ENCODE measurements around the gene TTYH3. TPM values are rescaled to one million over a fixed set of nuclear protein-coding genes. Genes with fewer than 3 reads are reported as not detected.

TTYH3 gene
- total RNA-seq, 1 experiment from 2014 or later = 278 TPM

- Histone ChIP-seq H3K27me3 (ENCODE audit: control insufficient read depth, insufficient read depth, low read length) (no peaks in the 10 kb centered on the region), H3K4me3 (ENCODE audit: low read depth in 2 of 2, low read length in 2 of 2) (no peak overlapping the region), H3K36me3 (ENCODE audit: control insufficient read depth, insufficient read depth, low read length) (no peaks in the 10 kb centered on the region), H3K27ac (ENCODE audit: low read length) (no peak overlapping the region), H3K4me1 (ENCODE audit: control insufficient read depth, insufficient read depth, low read length) (no peaks in the 10 kb centered on the region; the same call in 1 of the 2 replicates), H3K9me3 (ENCODE audit: control insufficient read depth, insufficient read depth, low read depth, low read length) (no peaks in the 10 kb centered on the region)
- no peak for TF ChIP-seq SIN3A (IDR thresholded peaks at IDR 0.05; ENCODE audit: borderline replicate concordance, insufficient read depth, low read depth, low read length)
- in situ Hi-C loops (cut with HindIII; ENCODE audit: low pct_unique_long_range_greater_than_20kb, low sequenced_read_pairs) (no loop called here), intact Hi-C loops (cut with micrococcal nuclease; ENCODE audit: unreplicated experiment) (loop anchor here (10.0 kb wide), 1 partner anchor 227 kb away; no protein-coding TSS in a partner anchor)
- DNase-seq (ENCODE audit: low read depth, low spot score) = no peak
- ChIA-PET POLR2A (no interaction called here), CTCF (interaction anchor here (0.5 to 1.4 kb wide), 7 partner anchors 11 to 231 kb away, joined by 3 to 10 read pairs (median 4); no protein-coding TSS in a partner anchor)
- no TSS peak for BruUV-seq (replicated peaks)
- ATAC-seq = no peak
Observed at GRCh38 chr7:2681929-2682799, 50.4 kb downstream of the TTYH3 start.

DNA sequence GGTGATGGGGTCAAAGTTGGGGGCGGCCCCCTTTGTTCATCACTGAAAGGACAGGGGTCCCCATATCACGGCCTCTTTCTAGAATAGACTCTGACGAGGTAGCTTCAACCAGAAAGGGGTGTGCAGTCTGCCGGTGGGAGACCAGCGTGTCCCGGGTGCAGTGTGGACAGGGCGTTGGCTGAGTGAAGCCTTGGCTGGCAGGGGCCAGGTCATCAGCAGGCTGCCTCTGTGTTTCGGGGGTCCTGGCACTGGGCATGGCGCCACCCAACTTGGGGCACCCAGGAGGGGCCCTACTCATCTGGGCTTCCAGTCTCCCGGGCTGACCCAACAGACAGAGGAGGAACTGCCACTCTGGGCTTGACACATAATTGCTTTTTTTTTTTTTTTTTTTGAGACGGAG is 52.7 kb downstream of the TTYH3 start:
- ATAC-seq = no peak

More for the DNA sequence above, 52.7 kb downstream of the TTYH3 start:
- Histone ChIP-seq H3K36me3 (ENCODE audit: control insufficient read depth, insufficient read depth, low read length) (no peaks in the 10 kb centered on the region), H3K27me3 (ENCODE audit: control insufficient read depth, insufficient read depth, low read length) (peaks cover 3% of the 10 kb centered on the region; the same call in 1 of the 2 replicates), H3K4me1 (ENCODE audit: control insufficient read depth, insufficient read depth, low read length) (peaks cover 3% of the 10 kb centered on the region), H3K9me3 (ENCODE audit: control insufficient read depth, insufficient read depth, low read depth, low read length) (no peaks in the 10 kb centered on the region), H3K27ac (ENCODE audit: low read length) (no peak overlapping the region), H3K4me3 (ENCODE audit: low read depth in 2 of 2, low read length in 2 of 2) (no peak overlapping the region)
- intact Hi-C loops (cut with micrococcal nuclease; ENCODE audit: unreplicated experiment) (loop anchor here (10.0 kb wide), 1 partner anchor 230 kb away; no protein-coding TSS in a partner anchor), in situ Hi-C loops (cut with HindIII; ENCODE audit: low pct_unique_long_range_greater_than_20kb, low sequenced_read_pairs) (no loop called here)
- TF ChIP-seq TCF7L2 (IDR thresholded peaks at IDR 0.05; ENCODE audit: low read depth, low read length) = no peak
- no peak for TF ChIP-seq CTCF (IDR thresholded peaks at IDR 0.05)
- no peak for TF ChIP-seq SIN3A (IDR thresholded peaks at IDR 0.05; ENCODE audit: borderline replicate concordance, insufficient read depth, low read depth, low read length)
- TF ChIP-seq REST (IDR thresholded peaks at IDR 0.05; ENCODE audit: insufficient read depth in 1 of 2, low read depth in 2 of 2, low read length in 1 of 2) = no peak
- TF ChIP-seq POLR2AphosphoS5 (IDR thresholded peaks at IDR 0.05; ENCODE audit: low read depth, low read length) = no peak
- CTCF ChIA-PET = no interaction called here
- BruUV-seq (replicated peaks) = no TSS peak
- POLR2A ChIA-PET = no interaction called here
- DNase-seq (ENCODE audit: low read depth, low spot score) = no peak

Measured in Panc1 (cell line).